SK-N-MC (cell line): ENCODE data around the gene RIN2.

ENCODE experiments used
- DNase-seq: peaks from one replicate; pipeline ENCODE4 v3.0.0-alpha.2; 2011; ENCODE audit warnings: low read depth, low spot score
- H3K27ac ChIP-seq: fragments of 200-600 bp; sonication (generic); 2 replicates; pipeline ENCODE4 v1.5.1; 2016; ENCODE audit warnings: mixed run types
- H3K36me3 ChIP-seq: fragments of 200-600 bp; sonication (generic); 2 replicates; pipeline ENCODE4 v1.6.1; 2017; ENCODE audit warnings: antibody characterized with exemption, low read length, mixed read lengths; ENCODE audit not compliant: insufficient read depth
- H3K4me3 ChIP-seq: fragments of 200-600 bp; sonication (generic); 2 replicates; pipeline ENCODE4 v1.5.1; 2016
- H3K9ac ChIP-seq: fragments of 200-600 bp; sonication (generic); 2 replicates; pipeline ENCODE4 v1.8.0; 2017; ENCODE audit warnings: mixed run types, mixed read lengths; ENCODE audit not compliant: insufficient read length
- H3K9me3 ChIP-seq: fragments of 200-600 bp; sonication (generic); 2 replicates; pipeline ENCODE4 v1.6.1; 2017; ENCODE audit warnings: low read depth, mild to moderate bottlenecking, antibody characterized with exemption, low read length, moderate library complexity, mixed read lengths
- EZH2 ChIP-seq: fragments of 200-600 bp; sonication (generic); IDR thresholded peaks from one replicate; pipeline ENCODE4 v1.6.1; 2017; ENCODE audit warnings: antibody characterized with exemption
- FOXP2 ChIP-seq: optimal IDR thresholded peaks from 2 replicates; pipeline ENCODE3; 2011; ENCODE audit warnings: mild to moderate bottlenecking, moderate library complexity; ENCODE audit not compliant: insufficient read depth; ENCODE audit errors: extremely low read length, control extremely low read depth
- POLR2AphosphoS5 ChIP-seq: IDR thresholded peaks from 2 replicates; pipeline ENCODE4 v1.6.1; 2012; ENCODE audit warnings: mild to moderate bottlenecking, low read depth, low read length, borderline replicate concordance

RIN2 gene

GRCh38 chr20:19775353-19776253, 17.5 kb downstream of the RIN2 start:
- no peak for TF ChIP-seq POLR2AphosphoS5
- H3K36me3 ChIP-seq: no peaks in the 10 kb centered on the region
- no peak overlapping the region for H3K4me3 ChIP-seq
- no peaks in the 10 kb centered on the region for H3K9me3 ChIP-seq
- peak overlapping the region; percentile 38; the same call in 1 of the 2 replicates for H3K27ac ChIP-seq
- no peak for DNase-seq
- H3K9ac ChIP-seq: no peak overlapping the region

- H3K27ac ChIP-seq: no peak overlapping the region
- no peak for TF ChIP-seq FOXP2
- no peak for TF ChIP-seq POLR2AphosphoS5
- TF ChIP-seq EZH2: no peak
- no peaks in the 10 kb centered on the region for H3K9me3 ChIP-seq
- no peak for DNase-seq
- H3K36me3 ChIP-seq: no peaks in the 10 kb centered on the region
- no peak overlapping the region for H3K4me3 ChIP-seq
- no peak overlapping the region for H3K9ac ChIP-seq
Observed at GRCh38 chr20:19777315-19777714, 19.3 kb downstream of the RIN2 start.

- no peak for TF ChIP-seq POLR2AphosphoS5
- TF ChIP-seq FOXP2: no peak
- TF ChIP-seq EZH2: no peak
- H3K4me3 ChIP-seq: no peak overlapping the region
- H3K36me3 ChIP-seq: no peaks in the 10 kb centered on the region
- no peaks in the 10 kb centered on the region for H3K9me3 ChIP-seq
- H3K27ac ChIP-seq: no peak overlapping the region
- no peak overlapping the region for H3K9ac ChIP-seq
- no peak for DNase-seq
Observed at GRCh38 chr20:19777981-19778380, 19.9 kb downstream of the RIN2 start.

- TF ChIP-seq POLR2AphosphoS5 (no peak), EZH2 (no peak), FOXP2 (no peak)
- no peaks in the 10 kb centered on the region for H3K9me3 ChIP-seq
- no peak overlapping the region for H3K4me3 ChIP-seq
- DNase-seq: no peak
- H3K9ac ChIP-seq: no peak overlapping the region
- H3K36me3 ChIP-seq: no peaks in the 10 kb centered on the region
- H3K27ac ChIP-seq: no peak overlapping the region
Observed at GRCh38 chr20:19778404-19778803, 20.3 kb downstream of the RIN2 start.

- Histone ChIP-seq H3K9me3 (no peaks in the 10 kb centered on the region), H3K4me3 (peak overlapping the region; percentile 19), H3K36me3 (no peaks in the 10 kb centered on the region), H3K9ac (peak overlapping the region; percentile 5), H3K27ac (peak overlapping the region; percentile 76)
- DNase-seq: no peak
- TF ChIP-seq POLR2AphosphoS5 (no peak), EZH2 (no peak), FOXP2 (no peak)
Observed at GRCh38 chr20:19779634-19780033, 21.6 kb downstream of the RIN2 start.

- Histone ChIP-seq H3K36me3 (no peaks in the 10 kb centered on the region), H3K9me3 (no peaks in the 10 kb centered on the region), H3K4me3 (no peak overlapping the region; the same call in 1 of the 2 replicates), H3K9ac (no peak overlapping the region), H3K27ac (peak overlapping the region; percentile 76; the same call in 1 of the 2 replicates)
- no peak for DNase-seq
- no peak for TF ChIP-seq FOXP2
- no peak for TF ChIP-seq EZH2
- no peak for TF ChIP-seq POLR2AphosphoS5
Observed at GRCh38 chr20:19780261-19780660, 22.2 kb downstream of the RIN2 start.

- H3K27ac ChIP-seq: no peak overlapping the region
- TF ChIP-seq POLR2AphosphoS5 (no peak), FOXP2 (no peak), EZH2 (no peak)
Observed at GRCh38 chr20:19781235-19781634, 23.2 kb downstream of the RIN2 start.

GRCh38 chr20:19782669-19783068, 24.6 kb downstream of the RIN2 start:
- no peak overlapping the region for H3K4me3 ChIP-seq
- no peak overlapping the region for H3K27ac ChIP-seq
- TF ChIP-seq POLR2AphosphoS5 (no peak), FOXP2 (no peak), EZH2 (no peak)
- no peaks in the 10 kb centered on the region for H3K9me3 ChIP-seq
- no peak for DNase-seq
- no peak overlapping the region for H3K9ac ChIP-seq
- no peaks in the 10 kb centered on the region for H3K36me3 ChIP-seq

More at GRCh38 chr20:19781235-19781634, 23.2 kb downstream of the RIN2 start:
- DNase-seq: no peak
- Histone ChIP-seq H3K9me3 (no peaks in the 10 kb centered on the region), H3K9ac (no peak overlapping the region), H3K4me3 (no peak overlapping the region), H3K36me3 (no peaks in the 10 kb centered on the region)
